ENCODE data around the gene DYNC1I1.

The DYNC1I1 gene

DNA sequence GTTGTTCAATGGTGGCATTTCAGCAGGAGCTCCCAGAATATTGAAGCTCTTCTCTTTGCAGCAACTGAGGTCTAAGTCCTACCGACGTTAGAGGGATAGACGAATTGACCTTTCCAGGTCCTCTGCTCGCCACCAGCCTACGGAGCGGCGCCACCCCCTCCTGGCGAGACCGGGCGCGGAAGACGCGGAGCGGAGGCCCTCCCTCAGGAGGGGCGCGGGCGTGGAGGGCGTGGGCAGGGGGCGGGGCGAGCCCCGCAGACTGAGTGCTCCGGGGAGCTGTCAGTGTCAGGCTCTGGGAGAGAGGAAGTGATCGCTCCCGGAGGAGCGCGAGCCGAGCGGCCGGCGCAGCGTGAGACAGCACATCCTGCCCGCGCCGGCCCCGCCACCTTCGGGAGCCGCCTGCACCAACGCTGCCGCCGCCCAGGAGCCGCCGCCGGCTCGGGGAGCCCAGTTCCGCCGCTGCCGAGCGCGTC, at the start of gene DYNC1I1:
DYNC1I1 (plus strand) TSS at position 257 of the 473 bp plus-strand sequence. CDS start 32,176 bp downstream, outside the sequence.
- H3K4me3 ChIP-seq (ENCODE audit: insufficient read depth, low read length, poor library complexity, severe bottlenecking): no peak within 1 kb of the TSS
- no peaks in the 10 kb centered on the region for H3K9me3 ChIP-seq (ENCODE audit: insufficient read depth, low read length)
- no peak within 1 kb of the TSS for H3K4me2 ChIP-seq (ENCODE audit: low read depth, low read length, poor library complexity, severe bottlenecking)
- no peaks in the 10 kb centered on the region for H3K9me2 ChIP-seq (replicated peaks; ENCODE audit: insufficient read depth, low read length)
- no peaks in the 10 kb centered on the region for H4K20me1 ChIP-seq (ENCODE audit: low read depth, low read length)
- H2AFZ ChIP-seq (ENCODE audit: low read depth, low read length, severe bottlenecking): no peak within 1 kb of the TSS
- H3F3A ChIP-seq (ENCODE audit: insufficient read depth): no peaks in the 10 kb centered on the region
- H3K27ac ChIP-seq (ENCODE audit: low read depth, low read length): no peak within 1 kb of the TSS
- H3K9ac ChIP-seq (ENCODE audit: low read length): no peak within 1 kb of the TSS
- no peaks in the 10 kb centered on the region for H3K36me3 ChIP-seq (ENCODE audit: low read length)
- H3K79me2 ChIP-seq (ENCODE audit: insufficient read depth, low read length): no peaks in the 10 kb centered on the region
- no peaks in the 10 kb centered on the region for H3K27me3 ChIP-seq (ENCODE audit: low read length)
- TF ChIP-seq EZH2phosphoT487 (conservative IDR thresholded peaks at IDR 0.05; ENCODE audit: low read length): no peak
- TF ChIP-seq, protein P1, sequence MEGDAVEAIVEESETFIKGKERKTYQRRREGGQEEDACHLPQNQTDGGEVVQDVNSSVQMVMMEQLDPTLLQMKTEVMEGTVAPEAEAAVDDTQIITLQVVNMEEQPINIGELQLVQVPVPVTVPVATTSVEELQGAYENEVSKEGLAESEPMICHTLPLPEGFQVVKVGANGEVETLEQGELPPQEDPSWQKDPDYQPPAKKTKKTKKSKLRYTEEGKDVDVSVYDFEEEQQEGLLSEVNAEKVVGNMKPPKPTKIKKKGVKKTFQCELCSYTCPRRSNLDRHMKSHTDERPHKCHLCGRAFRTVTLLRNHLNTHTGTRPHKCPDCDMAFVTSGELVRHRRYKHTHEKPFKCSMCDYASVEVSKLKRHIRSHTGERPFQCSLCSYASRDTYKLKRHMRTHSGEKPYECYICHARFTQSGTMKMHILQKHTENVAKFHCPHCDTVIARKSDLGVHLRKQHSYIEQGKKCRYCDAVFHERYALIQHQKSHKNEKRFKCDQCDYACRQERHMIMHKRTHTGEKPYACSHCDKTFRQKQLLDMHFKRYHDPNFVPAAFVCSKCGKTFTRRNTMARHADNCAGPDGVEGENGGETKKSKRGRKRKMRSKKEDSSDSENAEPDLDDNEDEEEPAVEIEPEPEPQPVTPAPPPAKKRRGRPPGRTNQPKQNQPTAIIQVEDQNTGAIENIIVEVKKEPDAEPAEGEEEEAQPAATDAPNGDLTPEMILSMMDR (IDR thresholded peaks at IDR 0.05; ENCODE audit: insufficient read depth, low read length, poor library complexity, severe bottlenecking): no peak

DNA sequence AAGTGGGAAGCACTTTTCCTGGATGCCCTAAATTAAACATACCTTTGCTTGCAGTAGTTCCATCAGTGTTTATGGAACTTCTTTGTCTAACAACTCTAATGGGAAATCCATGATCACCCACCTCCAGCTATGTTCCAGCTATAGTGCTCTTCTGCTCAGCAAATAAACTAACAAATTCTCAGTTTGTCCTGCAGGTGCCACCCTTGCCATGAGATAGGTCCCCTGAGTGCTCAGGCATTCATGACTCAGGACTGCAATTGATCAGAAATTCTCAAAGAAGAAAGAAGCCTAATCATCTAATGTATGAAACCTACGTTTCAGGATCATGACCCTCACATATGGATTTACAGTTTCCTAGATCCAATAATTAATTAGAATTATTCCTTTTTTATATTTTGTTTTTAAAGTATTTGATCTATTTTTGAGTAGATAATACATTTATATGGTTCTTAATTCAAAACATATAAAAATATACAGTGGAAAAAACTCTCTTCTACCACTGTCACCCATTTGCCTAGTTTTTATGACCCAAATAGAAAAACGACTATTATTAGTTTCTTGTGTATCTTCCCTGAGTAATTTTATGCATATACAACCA, 48.7 kb upstream of the DYNC1I1 start:
- H3K27me3 ChIP-seq (ENCODE audit: low read length): no peaks in the 10 kb centered on the region; the same call in 1 of the 2 replicates
- no peaks in the 10 kb centered on the region for H3K9me2 ChIP-seq (replicated peaks; ENCODE audit: insufficient read depth, low read length)
- H3K36me3 ChIP-seq (ENCODE audit: low read length): no peaks in the 10 kb centered on the region
- H2AFZ ChIP-seq (ENCODE audit: low read depth, low read length, severe bottlenecking): no peak overlapping the region
- H3K79me2 ChIP-seq (ENCODE audit: insufficient read depth, low read length): no peaks in the 10 kb centered on the region
- no peaks in the 10 kb centered on the region for H3K9me3 ChIP-seq (ENCODE audit: insufficient read depth, low read length)
- TF ChIP-seq, protein P1 (IDR thresholded peaks at IDR 0.05; ENCODE audit: insufficient read depth, low read length, poor library complexity, severe bottlenecking): peak; percentile 14
- no peak for TF ChIP-seq EZH2phosphoT487 (conservative IDR thresholded peaks at IDR 0.05; ENCODE audit: low read length)
- H3F3A ChIP-seq (ENCODE audit: insufficient read depth): no peaks in the 10 kb centered on the region
- H3K4me3 ChIP-seq (ENCODE audit: insufficient read depth, low read length, poor library complexity, severe bottlenecking): no peak overlapping the region
- H4K20me1 ChIP-seq (ENCODE audit: low read depth, low read length): no peaks in the 10 kb centered on the region
- no peak overlapping the region for H3K9ac ChIP-seq (ENCODE audit: low read length)
- H3K4me2 ChIP-seq (ENCODE audit: low read depth, low read length, poor library complexity, severe bottlenecking): no peak overlapping the region
- no peak overlapping the region for H3K27ac ChIP-seq (ENCODE audit: low read depth, low read length)

DNA sequence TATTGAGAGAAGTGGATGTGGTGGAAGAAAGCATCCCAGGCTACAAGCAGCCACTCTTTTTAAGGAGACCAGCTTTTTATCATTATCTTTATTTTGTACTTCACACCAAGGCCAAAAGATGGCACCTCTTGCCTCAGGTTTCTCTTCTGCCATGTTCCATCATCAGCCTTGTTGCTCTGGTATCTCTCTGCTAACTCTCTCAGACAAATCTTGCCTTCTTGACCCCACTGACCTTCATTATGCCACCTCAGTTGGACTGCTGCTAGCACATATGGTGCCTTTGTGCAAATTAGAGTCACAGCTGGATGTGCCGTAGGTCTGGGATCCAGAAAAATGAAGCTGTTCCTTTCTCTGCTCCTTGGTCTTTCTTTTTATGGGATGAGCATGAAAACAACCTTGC, 47.1 kb upstream of the DYNC1I1 start:
- Histone ChIP-seq H3K9ac (ENCODE audit: low read length) (no peak overlapping the region), H3K4me3 (ENCODE audit: insufficient read depth, low read length, poor library complexity, severe bottlenecking) (no peak overlapping the region), H3F3A (ENCODE audit: insufficient read depth) (no peaks in the 10 kb centered on the region), H3K79me2 (ENCODE audit: insufficient read depth, low read length) (no peaks in the 10 kb centered on the region), H3K27ac (ENCODE audit: low read depth, low read length) (no peak overlapping the region), H3K9me2 (replicated peaks; ENCODE audit: insufficient read depth, low read length) (no peaks in the 10 kb centered on the region), H3K4me2 (ENCODE audit: low read depth, low read length, poor library complexity, severe bottlenecking) (no peak overlapping the region), H3K36me3 (ENCODE audit: low read length) (no peaks in the 10 kb centered on the region), H4K20me1 (ENCODE audit: low read depth, low read length) (no peaks in the 10 kb centered on the region; the same call in 1 of the 2 replicates), H3K27me3 (ENCODE audit: low read length) (no peaks in the 10 kb centered on the region; the same call in 1 of the 2 replicates), H3K9me3 (ENCODE audit: insufficient read depth, low read length) (no peaks in the 10 kb centered on the region), H2AFZ (ENCODE audit: low read depth, low read length, severe bottlenecking) (no peak overlapping the region)
- TF ChIP-seq, protein P1 (IDR thresholded peaks at IDR 0.05; ENCODE audit: insufficient read depth, low read length, poor library complexity, severe bottlenecking): no peak
- no peak for TF ChIP-seq EZH2phosphoT487 (conservative IDR thresholded peaks at IDR 0.05; ENCODE audit: low read length)
